Stimulated activated memory B cell treated with anti-CD40 and anti-IgM and Interleukin-4, amounts not matched to agents 10 μg/mL and 1 μg/mL and 100 μg/mL, for 72 hours (primary cell): ENCODE results near the gene VWF.
A peak's percentile ranks its signal among the peaks of the same experiment; 100 is the strongest.

Source experiments
- ATAC-seq: fragments of 150-1000 bp; cut with Tn5 transposase; 2 replicates; pipeline ENCODE4 v1.10.0; 2021
- H3K27ac Mint-ChIP-seq: one replicate; pipeline ENCODE4 v1.8.0; 2022; ENCODE audit warnings: mild to moderate bottlenecking, mixed read lengths
- H3K27me3 Mint-ChIP-seq: one replicate; pipeline ENCODE4 v1.8.0; 2022; ENCODE audit warnings: mixed read lengths
- H3K36me3 Mint-ChIP-seq: one replicate; pipeline ENCODE4 v1.8.0; 2022; ENCODE audit warnings: mixed read lengths
- H3K4me1 Mint-ChIP-seq: one replicate; pipeline ENCODE4 v1.8.0; 2022; ENCODE audit warnings: mixed read lengths
- H3K4me3 Mint-ChIP-seq: one replicate; pipeline ENCODE4 v1.8.0; 2022; ENCODE audit warnings: mild to moderate bottlenecking, moderate library complexity, mixed read lengths
- H3K9me3 Mint-ChIP-seq: one replicate; pipeline ENCODE4 v1.8.0; 2022; ENCODE audit warnings: mixed read lengths

VWF gene

DNA sequence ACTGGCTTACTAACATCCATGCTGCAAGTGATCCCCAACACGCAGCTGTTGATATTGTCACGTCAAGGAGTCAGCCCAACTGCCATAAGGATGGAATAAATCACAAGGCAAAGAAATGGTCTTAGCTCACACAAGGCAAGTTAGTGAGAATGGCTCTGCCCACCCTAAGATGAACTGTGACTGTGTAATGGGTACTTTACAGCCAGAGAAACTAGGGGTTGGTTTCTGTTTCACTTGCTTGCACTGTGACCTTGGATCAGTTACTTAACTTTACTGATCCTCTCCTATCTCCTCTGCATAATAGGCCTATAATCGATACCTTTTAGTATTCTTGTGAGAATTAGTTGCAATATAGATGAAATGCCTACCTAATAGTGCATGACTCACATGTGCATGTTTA is 127.2 kb downstream of the VWF start:
- ATAC-seq = no peak
- Mint-ChIP-seq H3K4me1 (no peaks in the 10 kb centered on the region), H3K27ac (no peak overlapping the region), H3K9me3 (no peaks in the 10 kb centered on the region), H3K4me3 (no peak overlapping the region), H3K36me3 (no peaks in the 10 kb centered on the region), H3K27me3 (peaks cover 62% of the 10 kb centered on the region)

DNA sequence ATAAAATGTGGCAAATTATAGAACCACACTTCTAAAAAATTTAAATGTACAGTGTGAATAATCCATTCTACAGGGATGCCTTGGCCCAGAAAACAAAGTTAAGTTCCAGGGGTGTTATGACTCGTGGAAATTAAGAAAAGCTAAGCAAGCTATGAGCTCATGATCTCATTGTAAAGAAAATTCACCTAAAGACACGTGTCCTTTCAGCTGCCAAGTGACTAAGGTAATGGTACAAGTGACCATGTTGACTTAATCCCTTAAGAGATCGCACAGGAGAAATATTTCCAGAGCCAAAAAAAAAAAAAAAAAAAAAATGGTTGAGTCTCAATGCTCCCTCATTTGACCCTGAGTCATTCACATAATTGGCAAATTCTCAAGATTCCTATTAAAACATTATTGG is 128.0 kb downstream of the VWF start:
- H3K36me3 Mint-ChIP-seq = no peaks in the 10 kb centered on the region
- H3K4me1 Mint-ChIP-seq = no peaks in the 10 kb centered on the region
- no peak overlapping the region for H3K4me3 Mint-ChIP-seq
- peaks cover 54% of the 10 kb centered on the region for H3K27me3 Mint-ChIP-seq
- ATAC-seq = no peak
- H3K9me3 Mint-ChIP-seq = no peaks in the 10 kb centered on the region
- H3K27ac Mint-ChIP-seq = no peak overlapping the region

- Mint-ChIP-seq H3K36me3 (no peaks in the 10 kb centered on the region), H3K27ac (no peak overlapping the region)
These were observed 134.8 kb downstream of the VWF start for GRCh38 chr12:5989621-5990020.

DNA sequence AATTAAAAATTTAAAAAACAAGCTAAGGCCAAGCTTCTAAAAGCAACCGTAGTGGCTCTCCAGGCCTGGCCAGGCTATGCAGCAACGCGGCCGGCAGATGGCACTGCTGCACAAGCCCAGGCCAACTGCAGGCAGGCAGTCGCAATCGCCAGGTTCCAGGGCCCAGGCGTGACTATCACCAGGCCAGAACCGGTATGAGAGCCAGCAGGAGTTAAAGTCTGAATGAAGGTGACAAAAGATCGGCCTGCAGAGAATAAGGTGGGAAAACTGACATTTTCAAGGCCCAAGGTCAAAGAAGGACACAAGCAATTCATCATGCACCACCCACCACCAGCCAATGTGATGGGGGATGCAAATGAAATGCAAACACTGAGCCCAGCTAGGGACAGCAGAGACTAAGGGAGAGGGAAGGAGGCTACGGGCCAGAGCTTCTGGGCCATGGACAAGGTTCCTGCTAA is 135.8 kb downstream of the VWF start:
- no peaks in the 10 kb centered on the region for H3K9me3 Mint-ChIP-seq
- peaks cover 7% of the 10 kb centered on the region for H3K27me3 Mint-ChIP-seq
- no peak overlapping the region for H3K27ac Mint-ChIP-seq
- H3K4me1 Mint-ChIP-seq = peaks cover 7% of the 10 kb centered on the region
- ATAC-seq = peak; percentile 87
- H3K36me3 Mint-ChIP-seq = no peaks in the 10 kb centered on the region
- H3K4me3 Mint-ChIP-seq = no peak overlapping the region

More at GRCh38 chr12:5989621-5990020, 134.8 kb downstream of the VWF start:
- Mint-ChIP-seq H3K27me3 (peaks cover 15% of the 10 kb centered on the region), H3K4me1 (peaks cover 7% of the 10 kb centered on the region), H3K9me3 (no peaks in the 10 kb centered on the region), H3K4me3 (no peak overlapping the region)
- no peak for ATAC-seq

DNA sequence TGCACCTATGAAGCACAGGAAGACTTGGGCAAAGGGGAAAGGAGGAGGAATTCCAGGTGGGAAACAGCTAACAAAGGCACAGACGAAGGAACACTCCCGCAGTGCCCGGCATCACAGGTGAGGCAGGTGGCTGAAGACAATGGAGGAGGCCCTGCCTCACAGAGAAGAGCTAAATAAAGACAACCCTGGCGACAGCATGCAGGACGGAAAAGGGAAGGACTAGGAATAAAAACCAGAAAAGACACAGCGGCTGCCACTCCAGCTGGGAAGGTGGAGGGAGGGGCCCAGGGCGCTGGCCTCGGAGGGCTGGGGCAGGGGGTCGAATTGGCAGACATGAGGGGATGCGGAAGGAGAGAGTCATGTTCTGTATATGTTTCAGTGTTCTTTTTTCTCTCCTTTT is 136.4 kb downstream of the VWF start:
- H3K4me3 Mint-ChIP-seq = no peak overlapping the region
- no peaks in the 10 kb centered on the region for H3K36me3 Mint-ChIP-seq
- H3K27ac Mint-ChIP-seq = no peak overlapping the region
- H3K27me3 Mint-ChIP-seq = peaks cover 7% of the 10 kb centered on the region
- ATAC-seq = no peak
- no peaks in the 10 kb centered on the region for H3K9me3 Mint-ChIP-seq
- peaks cover 7% of the 10 kb centered on the region for H3K4me1 Mint-ChIP-seq

DNA sequence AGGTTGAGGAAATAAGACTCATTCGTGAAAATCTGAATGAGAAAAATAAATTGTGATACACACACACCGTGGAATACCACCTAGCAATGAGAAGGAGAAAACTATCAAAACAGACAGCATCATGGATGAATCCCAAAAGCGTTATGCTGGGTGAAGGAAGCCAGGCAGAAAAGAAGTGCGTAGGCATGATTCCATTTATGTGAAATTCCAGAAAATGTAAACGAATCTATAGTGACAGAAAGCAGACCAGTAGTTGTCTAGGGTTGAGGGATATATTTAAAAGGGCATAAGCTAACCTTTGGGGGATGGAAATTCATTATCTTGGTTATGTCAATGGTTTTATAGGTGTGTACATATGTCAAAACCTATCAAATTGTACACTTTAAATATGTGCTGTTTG is 136.9 kb downstream of the VWF start:
- Mint-ChIP-seq H3K27ac (no peak overlapping the region), H3K36me3 (no peaks in the 10 kb centered on the region), H3K4me1 (peaks cover 7% of the 10 kb centered on the region), H3K4me3 (no peak overlapping the region), H3K27me3 (peaks cover 7% of the 10 kb centered on the region), H3K9me3 (no peaks in the 10 kb centered on the region)
- ATAC-seq = no peak

DNA sequence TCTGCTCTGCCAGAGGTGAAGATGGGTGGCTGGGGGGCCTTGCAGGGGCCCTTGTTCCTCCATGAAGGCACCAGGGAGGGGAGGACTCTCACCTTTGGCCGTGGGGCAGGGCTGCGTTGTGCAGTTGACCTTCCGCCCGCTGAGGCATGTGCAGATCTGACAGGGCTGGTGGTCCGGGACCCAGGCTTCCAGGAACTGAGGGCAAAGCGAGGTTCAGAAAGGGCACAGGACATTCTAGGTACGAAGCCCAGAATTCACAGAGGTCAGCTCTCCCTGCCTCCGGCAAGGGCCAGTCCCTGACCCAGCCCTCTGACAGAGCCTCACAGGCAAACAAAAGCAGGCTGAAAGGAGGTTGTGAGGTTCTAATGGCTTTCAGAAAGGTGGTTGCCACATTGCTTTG is 139.0 kb downstream of the VWF start:
- ATAC-seq = no peak
- peaks cover under 1% of the 10 kb centered on the region for H3K9me3 Mint-ChIP-seq
- no peaks in the 10 kb centered on the region for H3K36me3 Mint-ChIP-seq
- no peak overlapping the region for H3K4me3 Mint-ChIP-seq
- no peak overlapping the region for H3K27ac Mint-ChIP-seq
- H3K27me3 Mint-ChIP-seq = peaks cover 7% of the 10 kb centered on the region
- H3K4me1 Mint-ChIP-seq = peaks cover 7% of the 10 kb centered on the region

- H3K9me3 Mint-ChIP-seq = peaks cover 4% of the 10 kb centered on the region
- no peak overlapping the region for H3K4me3 Mint-ChIP-seq
- no peak overlapping the region for H3K27ac Mint-ChIP-seq
- peaks cover 7% of the 10 kb centered on the region for H3K27me3 Mint-ChIP-seq
- H3K36me3 Mint-ChIP-seq = no peaks in the 10 kb centered on the region
- H3K4me1 Mint-ChIP-seq = peaks cover 7% of the 10 kb centered on the region
- no peak for ATAC-seq
These were observed 139.6 kb downstream of the VWF start for GRCh38 chr12:5984873-5985272.

GRCh38 chr12:5982106-5982505 is 142.4 kb downstream of the VWF start:
- no peak for ATAC-seq
- no peaks in the 10 kb centered on the region for H3K27me3 Mint-ChIP-seq
- H3K27ac Mint-ChIP-seq = no peak overlapping the region
- H3K4me3 Mint-ChIP-seq = no peak overlapping the region
- H3K9me3 Mint-ChIP-seq = peaks cover 5% of the 10 kb centered on the region
- H3K36me3 Mint-ChIP-seq = no peaks in the 10 kb centered on the region
- no peaks in the 10 kb centered on the region for H3K4me1 Mint-ChIP-seq

DNA sequence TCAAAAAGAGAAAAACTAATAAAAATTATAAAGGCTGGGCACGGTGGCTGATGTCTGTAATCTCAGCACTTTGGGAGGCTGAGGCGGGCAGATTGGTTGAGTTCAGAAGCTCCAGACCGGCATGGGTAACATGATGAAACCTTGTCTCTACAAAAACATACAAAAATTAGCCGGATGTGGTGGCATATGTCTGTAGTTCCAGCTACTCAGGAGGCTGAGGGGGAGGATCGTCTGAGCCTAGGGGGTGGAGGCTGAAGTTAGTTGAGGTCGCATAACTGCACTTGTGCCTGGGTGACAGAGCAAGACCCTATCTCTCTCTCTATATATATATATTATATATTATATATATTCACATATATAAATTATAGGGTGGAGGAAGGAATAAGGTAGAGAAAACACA is 146.9 kb downstream of the VWF start:
- H3K9me3 Mint-ChIP-seq = peaks cover 5% of the 10 kb centered on the region
- no peak overlapping the region for H3K27ac Mint-ChIP-seq
- no peaks in the 10 kb centered on the region for H3K36me3 Mint-ChIP-seq
- no peak for ATAC-seq
- H3K4me3 Mint-ChIP-seq = no peak overlapping the region
- no peaks in the 10 kb centered on the region for H3K4me1 Mint-ChIP-seq
- H3K27me3 Mint-ChIP-seq = peaks cover 41% of the 10 kb centered on the region

GRCh38 chr12:5976711-5977110 is 147.8 kb downstream of the VWF start:
- H3K4me3 Mint-ChIP-seq = no peak overlapping the region
- peaks cover 5% of the 10 kb centered on the region for H3K9me3 Mint-ChIP-seq
- no peak for ATAC-seq
- H3K36me3 Mint-ChIP-seq = no peaks in the 10 kb centered on the region
- no peak overlapping the region for H3K27ac Mint-ChIP-seq
- peaks cover 48% of the 10 kb centered on the region for H3K27me3 Mint-ChIP-seq
- no peaks in the 10 kb centered on the region for H3K4me1 Mint-ChIP-seq

GRCh38 chr12:5976196-5976595 is 148.3 kb downstream of the VWF start:
- Mint-ChIP-seq H3K27ac (no peak overlapping the region), H3K27me3 (peaks cover 53% of the 10 kb centered on the region), H3K36me3 (no peaks in the 10 kb centered on the region), H3K4me1 (no peaks in the 10 kb centered on the region), H3K9me3 (peaks cover 5% of the 10 kb centered on the region), H3K4me3 (no peak overlapping the region)
- ATAC-seq = no peak

GRCh38 chr12:5973461-5974115 is 150.9 kb downstream of the VWF start:
- no peak overlapping the region for H3K27ac Mint-ChIP-seq
- ATAC-seq = no peak

GRCh38 chr12:5972387-5972786 is 152.1 kb downstream of the VWF start:
- Mint-ChIP-seq H3K9me3 (no peaks in the 10 kb centered on the region), H3K27ac (no peak overlapping the region), H3K4me3 (no peak overlapping the region), H3K27me3 (peaks cover 74% of the 10 kb centered on the region), H3K4me1 (no peaks in the 10 kb centered on the region), H3K36me3 (no peaks in the 10 kb centered on the region)
- no peak for ATAC-seq

More at GRCh38 chr12:5973461-5974115, 150.9 kb downstream of the VWF start:
- Mint-ChIP-seq H3K4me3 (no peak overlapping the region), H3K9me3 (no peaks in the 10 kb centered on the region), H3K36me3 (no peaks in the 10 kb centered on the region), H3K27me3 (peaks cover 74% of the 10 kb centered on the region), H3K4me1 (no peaks in the 10 kb centered on the region)

- Mint-ChIP-seq H3K4me1 (no peaks in the 10 kb centered on the region), H3K4me3 (no peak overlapping the region), H3K27me3 (peaks cover 69% of the 10 kb centered on the region), H3K36me3 (no peaks in the 10 kb centered on the region), H3K27ac (no peak overlapping the region), H3K9me3 (no peaks in the 10 kb centered on the region)
- no peak for ATAC-seq
These were observed 153.1 kb downstream of the VWF start for GRCh38 chr12:5971194-5971850.

DNA sequence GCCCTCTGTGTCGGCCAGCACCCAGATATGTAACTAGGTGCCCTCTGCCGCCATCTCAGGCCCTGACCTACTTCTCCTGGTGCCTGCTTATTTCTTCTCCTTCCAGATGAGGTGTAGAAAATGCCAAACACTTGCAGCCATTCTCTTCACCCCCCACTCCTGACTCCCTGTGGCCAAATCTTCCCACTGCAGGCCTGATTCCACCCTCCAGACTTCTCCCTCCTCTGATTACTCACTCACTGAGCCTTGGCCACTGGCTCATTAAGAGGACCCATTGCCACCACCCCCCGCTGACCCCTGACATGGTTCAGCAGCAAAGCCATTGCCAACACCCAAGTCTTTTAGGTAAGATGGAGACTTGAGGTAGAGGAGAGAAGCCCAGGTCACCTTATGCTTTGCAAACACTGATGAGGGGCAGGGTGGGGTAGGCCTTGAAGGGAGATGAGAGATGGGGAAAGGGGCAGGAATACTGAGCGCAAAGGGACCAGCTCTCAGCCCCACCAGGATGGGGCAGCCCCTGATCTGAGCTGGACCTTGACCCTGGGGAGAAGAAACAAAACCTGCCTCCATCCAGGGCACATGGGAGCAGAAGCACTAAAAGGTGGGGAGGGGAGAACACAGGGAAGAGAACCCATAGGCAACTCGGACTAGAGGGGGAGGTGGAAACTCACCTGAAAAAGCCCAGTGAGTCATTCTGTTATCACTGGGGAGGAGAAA is 154.3 kb downstream of the VWF start:
- no peaks in the 10 kb centered on the region for H3K4me1 Mint-ChIP-seq
- no peaks in the 10 kb centered on the region for H3K9me3 Mint-ChIP-seq
- ATAC-seq = no peak
- no peak overlapping the region for H3K27ac Mint-ChIP-seq
- H3K27me3 Mint-ChIP-seq = peaks cover 68% of the 10 kb centered on the region
- H3K36me3 Mint-ChIP-seq = no peaks in the 10 kb centered on the region
- no peak overlapping the region for H3K4me3 Mint-ChIP-seq
